Inflammatory macrophage treated with lipopolysaccharide for 1 hour (primary cell): ENCODE data around the gene PET117.
A peak's percentile ranks its signal among the peaks of the same experiment; 100 is the strongest.
"Not testable (repeated sequence)": the region's sequence is repeated elsewhere in the genome, so short reads cannot be mapped to it uniquely, and the experiment has no call there.

Experiments
- DNase-seq, 2 donors: peaks; one replicate each; pipeline ENCODE4 v3.0.0-alpha.2; 2020 to 2022

Gene PET117

DNA sequence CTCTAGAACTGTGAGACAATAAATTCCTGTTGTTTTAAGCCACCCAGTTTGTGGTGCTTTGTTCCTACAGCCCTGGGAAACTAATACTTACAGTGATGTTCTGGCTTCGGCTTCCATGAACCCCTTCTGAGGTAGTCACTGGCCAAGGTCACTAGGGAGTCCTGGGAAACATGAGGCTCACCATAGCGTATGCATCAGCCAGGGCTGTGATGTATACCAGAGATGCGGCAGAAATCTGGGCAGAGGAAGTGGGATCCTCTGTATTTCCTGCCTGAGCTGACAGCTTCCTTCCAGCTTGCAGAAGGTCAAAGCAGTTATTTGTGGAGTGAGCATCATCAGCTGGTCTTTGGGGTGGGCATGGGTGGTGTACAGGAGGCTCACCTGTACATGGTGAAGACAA lies 27.9 kb downstream of the PET117 start:
- no peak for DNase-seq

- peak in 1 of 2 donors; percentile 4 for DNase-seq
Observed at GRCh38 chr20:18166241-18166881, 28.7 kb downstream of the PET117 start.

DNA sequence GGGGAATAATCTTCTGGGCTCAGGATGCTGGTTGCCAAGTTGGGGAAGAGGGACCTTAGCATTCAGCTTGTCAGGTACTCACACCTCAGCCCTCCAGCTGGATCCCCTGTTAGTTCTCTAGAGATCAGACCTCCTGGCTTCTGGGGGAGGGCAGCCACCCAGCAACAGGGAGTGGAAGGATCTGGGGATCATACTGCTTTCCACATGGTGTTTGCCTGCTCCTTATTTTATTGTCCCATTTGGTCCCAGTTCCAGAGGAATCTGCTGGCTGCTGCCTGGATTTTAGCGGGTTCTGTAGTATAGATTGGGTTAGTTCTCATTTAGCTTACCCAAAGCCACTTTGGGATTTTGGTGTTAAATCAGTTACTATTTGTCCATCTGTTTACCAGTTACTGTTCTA lies 29.3 kb downstream of the PET117 start:
- no peak for DNase-seq

DNA sequence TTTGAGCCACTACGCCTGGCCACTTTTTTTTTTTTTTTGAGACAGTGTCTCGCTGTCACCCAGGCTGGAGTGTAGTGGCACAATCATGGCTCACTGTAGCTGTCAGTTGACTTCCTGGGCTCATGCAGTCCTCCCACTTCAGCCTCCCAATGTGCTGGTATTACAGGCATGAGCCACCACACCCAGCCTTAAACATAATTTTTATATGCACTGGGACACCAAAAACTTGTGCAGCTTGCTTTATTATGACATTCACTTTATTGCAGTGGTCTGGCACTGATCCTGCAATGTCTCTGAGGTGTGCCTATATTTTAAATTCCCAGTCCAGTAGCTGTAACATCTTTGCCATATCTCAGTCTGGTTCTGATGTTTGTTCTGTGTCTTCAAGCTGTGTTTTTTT lies 34.7 kb downstream of the PET117 start:
- no peak for DNase-seq

GRCh38 chr20:18174906-18175683 lies 37.4 kb downstream of the PET117 start:
- no peak for DNase-seq

DNA sequence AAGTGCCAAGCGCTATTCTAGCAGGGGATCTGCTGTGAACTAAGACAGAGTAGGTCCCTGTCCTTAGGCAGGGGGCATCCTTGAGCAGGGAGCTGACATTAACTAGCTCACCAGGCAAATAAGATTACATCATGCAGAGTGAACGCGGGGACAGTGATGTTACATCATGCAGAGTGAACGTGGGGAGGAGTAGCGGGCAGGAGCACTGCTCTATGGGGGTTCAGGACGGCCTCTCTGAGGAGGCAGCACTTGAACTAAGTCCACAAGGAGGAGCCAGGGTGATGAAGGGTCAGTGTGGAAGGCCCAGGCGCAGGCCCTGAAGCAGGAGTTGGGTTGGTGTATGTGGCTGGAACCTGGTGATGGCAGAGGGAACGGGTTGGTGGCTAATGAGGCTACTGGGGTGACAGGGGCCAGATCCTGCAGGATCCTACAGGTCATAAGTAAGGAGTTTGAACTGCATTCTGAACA lies 38.7 kb downstream of the PET117 start:
- no peak for DNase-seq

DNA sequence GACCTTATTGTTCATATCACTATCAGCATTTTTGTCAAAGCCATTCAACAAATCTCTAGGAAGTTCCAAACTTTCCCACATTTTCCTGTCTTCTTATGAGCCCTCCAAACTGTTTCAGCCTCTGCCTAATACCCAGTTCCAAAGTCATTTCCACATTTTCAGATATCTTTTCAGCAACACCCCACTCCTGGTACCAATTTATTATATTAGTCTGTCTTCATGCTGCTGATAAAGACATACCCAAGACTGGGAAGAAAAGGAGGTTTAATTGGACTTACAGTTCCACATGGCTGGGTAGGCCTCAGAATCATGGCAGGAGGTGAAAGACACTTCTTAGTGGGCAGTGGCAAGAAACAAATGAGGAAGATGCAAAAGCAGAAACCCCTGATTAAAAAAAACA lies 42.7 kb downstream of the PET117 start:
- DNase-seq = not testable (repeated sequence)

- DNase-seq = no peak
Observed at GRCh38 chr20:18180815-18181214, 43.2 kb downstream of the PET117 start.

DNA sequence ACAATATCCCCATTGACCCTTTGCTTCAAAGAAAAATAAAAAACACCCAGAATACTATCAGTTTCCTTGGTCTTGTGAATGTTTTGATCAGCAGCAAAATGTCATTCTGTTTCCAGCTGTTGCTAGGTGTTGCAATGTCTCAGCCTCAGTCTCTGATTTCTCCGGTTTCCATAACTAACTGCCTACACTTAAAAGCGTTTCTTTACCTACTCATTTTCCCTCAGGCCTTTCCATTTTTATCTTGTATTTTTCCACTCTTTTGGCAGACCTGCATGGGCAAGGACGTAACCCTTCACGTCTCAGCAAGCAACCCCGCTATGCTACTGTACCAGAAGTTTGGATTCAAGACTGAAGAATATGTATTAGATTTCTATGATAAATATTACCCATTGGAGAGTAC lies 49.4 kb downstream of the PET117 start:
- no peak for DNase-seq

GRCh38 chr20:18188434-18188833 lies 50.8 kb downstream of the PET117 start:
- DNase-seq = no peak

DNA sequence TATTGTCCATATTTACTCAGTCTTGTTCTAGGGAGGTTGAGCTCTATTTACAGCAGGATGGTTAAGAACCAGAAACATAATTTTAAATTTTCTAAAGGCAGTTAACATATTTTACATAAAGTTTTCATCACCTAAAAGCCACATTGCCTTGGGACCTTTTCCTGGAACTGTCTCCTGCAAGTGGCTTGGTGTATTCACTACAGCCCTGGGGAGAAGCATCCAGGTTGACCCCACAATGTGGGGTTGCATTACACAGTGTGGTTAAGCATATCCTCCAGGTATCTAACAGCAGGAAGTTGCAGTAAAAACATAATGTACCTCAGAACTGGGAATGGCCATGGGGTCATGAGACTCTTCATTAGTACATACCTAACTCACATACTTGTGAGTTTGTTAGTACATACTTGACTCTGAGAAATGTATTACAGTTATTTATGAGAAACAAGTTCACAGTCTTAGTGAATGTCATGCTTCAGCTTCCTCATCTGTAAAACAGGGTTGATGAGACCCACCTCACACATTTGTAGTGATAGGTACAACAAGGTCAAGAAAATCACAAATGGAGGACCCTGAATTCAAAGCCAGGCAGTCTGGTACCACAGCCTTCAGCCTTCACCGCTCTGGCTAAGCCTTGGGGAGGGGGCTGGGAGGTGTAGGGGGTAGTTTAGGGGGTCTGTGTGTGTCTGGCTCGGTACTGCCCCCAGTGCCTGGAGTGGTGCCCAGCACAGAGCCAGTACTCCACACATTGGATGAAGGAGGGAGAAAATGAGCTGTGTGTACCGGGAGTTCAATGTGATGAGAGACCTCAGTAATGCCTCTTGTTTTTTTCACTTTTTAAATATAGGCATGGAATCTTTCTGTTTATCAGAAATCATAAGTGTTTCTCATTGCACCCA lies 52.9 kb downstream of the PET117 start:
- no peak for DNase-seq

GRCh38 chr20:18191306-18191705 lies 53.6 kb downstream of the PET117 start:
- DNase-seq = no peak
